HG03135 (cell line): ENCODE data around the gene ST6GALNAC3.
"Not testable (repeated sequence)": the region's sequence is repeated elsewhere in the genome, so short reads cannot be mapped to it uniquely, and the experiment has no call there.

ENCODE experiments used
- ATAC-seq: cut with Tn5 transposase; IDR thresholded peaks from one replicate; pipeline ENCODE4 v1.9.1; 2021; ENCODE audit warnings: mild to moderate bottlenecking, moderate library complexity; ENCODE audit not compliant: unreplicated experiment

The ST6GALNAC3 gene

GRCh38 chr1:76613886-76614285, 539.3 kb downstream of the ST6GALNAC3 start:
- no peak for ATAC-seq

DNA sequence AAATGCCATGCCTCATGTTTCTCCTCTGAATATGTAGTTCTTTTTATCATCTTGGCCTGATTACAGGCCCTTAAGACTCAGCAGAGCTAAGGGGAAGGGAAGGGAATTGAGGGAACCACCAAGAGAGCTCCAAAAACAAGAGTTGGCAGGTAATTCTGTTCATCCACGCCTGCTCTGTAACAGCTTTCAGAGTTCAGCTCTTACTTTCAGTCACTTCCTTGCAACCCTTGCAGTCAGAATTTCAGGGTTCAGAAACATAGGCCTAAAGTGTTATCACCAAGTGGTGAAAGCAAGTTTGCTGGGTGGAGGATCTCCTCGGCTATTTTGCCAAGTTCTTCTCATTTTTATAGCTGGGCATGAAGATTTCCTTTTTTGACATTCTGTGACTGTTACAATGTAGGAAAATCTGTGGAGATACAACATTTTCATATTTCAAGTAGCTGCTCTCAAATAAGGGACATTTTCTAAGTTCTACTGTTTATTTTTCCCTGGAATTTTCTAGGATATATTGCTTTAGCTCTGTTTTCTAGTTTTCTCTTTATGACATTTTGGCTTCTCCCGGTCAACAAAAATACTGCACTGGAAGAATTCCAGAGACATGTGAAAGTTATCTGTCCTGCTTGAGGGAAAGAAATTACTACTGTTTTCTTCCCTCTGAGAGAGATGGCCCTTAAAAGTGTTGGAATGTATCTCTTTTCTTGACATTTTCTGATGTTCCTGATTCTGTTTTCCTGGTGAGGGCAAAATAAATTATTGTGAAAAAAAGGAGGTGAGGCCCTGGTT, 540.9 kb downstream of the ST6GALNAC3 start:
- no peak for ATAC-seq

DNA sequence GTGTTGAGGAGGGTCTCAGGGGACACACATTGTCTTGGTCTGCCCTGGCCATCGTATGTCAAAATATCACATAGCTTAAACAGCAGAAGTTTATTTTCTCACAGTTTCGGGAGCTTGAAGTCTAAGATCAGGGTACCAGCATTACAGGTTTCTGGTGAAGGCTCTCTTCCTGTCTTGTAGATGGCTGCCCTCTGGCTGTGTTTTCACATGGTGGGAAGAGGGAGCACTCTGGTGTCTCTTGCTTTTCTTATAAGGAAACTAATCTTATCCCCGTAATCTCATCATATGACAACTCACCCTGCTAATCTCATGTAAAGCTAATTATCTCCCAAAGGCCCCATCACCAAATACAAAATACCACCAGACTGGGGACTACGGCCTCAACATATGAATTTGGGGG, 545.8 kb downstream of the ST6GALNAC3 start:
- ATAC-seq, result no peak

DNA sequence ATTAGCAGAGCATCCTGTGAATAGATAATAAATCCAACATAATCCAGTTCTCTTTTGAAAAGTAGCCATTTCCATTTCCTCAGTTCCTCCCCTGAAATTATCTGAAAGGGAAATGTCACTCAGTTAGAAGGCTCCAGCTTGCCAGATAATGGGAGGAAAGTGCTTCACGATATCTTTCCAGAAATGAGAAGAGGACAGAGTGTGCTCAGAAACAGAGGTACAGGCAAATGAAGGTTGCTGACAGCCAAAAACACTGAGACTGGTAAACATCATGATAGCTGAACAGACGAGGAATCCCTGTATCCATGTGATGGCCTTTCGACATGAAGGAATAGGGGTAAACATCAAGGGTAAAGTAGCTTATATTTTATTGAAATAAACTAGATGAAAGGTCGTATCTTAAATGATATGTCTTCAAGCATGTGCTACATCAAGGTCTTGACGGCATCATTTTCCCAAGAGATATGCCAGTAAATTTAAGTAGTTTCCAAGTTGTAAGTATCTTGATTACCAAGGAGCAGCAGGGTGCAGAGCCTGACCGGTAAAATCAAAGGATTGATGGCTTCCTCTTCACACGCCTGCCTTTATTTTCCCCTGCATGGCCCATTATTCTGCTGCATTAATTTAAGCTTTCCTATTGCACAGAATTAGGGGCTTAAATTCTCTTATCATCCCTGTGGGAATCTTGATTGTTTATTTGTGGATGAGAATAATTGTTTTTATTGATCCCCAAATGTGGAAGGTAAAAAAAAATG, 548.4 kb downstream of the ST6GALNAC3 start:
- ATAC-seq, result no peak

GRCh38 chr1:76625886-76626678, 551.5 kb downstream of the ST6GALNAC3 start:
- no peak for ATAC-seq

DNA sequence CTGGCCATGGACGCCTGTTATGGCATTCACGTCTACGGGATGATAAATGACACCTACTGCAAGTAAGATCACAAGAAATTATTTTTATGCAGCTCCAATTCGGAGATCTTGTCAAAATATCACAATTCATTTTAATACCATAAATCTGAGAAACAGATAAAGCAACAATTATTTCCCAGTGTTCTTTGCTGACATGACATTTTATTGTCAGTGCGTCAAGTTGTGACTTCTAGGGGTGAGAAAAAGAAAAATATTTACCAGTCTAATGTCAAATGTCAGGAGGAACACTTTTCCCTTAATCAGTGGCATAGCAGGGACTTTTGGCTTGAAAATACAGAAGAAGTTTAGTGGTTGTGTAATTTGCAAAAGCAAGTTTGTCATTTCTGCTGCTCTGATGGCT, 553.0 kb downstream of the ST6GALNAC3 start:
- ATAC-seq, result no peak

- ATAC-seq, result no peak
Measured at GRCh38 chr1:76627901-76628300, 553.4 kb downstream of the ST6GALNAC3 start.

GRCh38 chr1:76632136-76632535, 557.6 kb downstream of the ST6GALNAC3 start:
- ATAC-seq, result no peak

DNA sequence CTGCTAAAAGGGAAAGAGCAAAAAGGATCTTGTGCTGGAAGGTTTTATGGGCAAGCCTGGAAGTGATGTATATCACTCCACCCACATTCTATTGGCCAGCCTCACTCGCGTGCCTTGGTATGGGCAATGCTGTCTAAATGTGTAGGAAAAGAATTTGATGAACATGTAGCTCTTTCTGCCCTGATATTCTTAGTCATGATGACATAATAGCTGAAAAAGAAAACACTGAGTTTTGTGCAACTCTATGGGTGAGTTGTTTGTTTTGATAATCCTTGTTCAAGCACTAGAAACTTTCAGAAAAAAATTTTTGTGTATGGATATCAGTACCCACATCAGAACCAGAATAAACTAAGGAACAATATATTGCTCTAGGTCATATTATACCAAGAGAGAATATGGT, 561.2 kb downstream of the ST6GALNAC3 start:
- no peak for ATAC-seq

DNA sequence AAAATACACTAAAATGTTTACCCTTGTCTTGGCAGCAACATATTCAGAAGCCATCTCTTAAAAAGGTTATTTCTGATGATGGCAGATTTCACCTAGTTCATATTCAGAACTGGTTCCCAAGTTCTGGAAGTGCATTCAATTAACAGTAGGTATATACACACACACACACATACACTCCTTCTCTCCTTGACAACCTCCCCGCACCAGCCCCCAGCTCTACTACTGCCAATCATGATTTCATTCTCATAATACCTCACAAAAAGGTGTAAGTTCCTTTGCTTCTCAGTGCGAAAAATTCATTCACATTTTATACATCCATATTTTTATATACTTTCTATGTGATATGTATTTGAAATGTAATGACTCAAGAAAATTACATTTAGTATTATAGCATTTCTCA, 564.6 kb downstream of the ST6GALNAC3 start:
- ATAC-seq, result no peak

GRCh38 chr1:76640092-76640491, 565.5 kb downstream of the ST6GALNAC3 start:
- ATAC-seq, result no peak

- no peak for ATAC-seq
Measured at GRCh38 chr1:76640723-76641122, 566.2 kb downstream of the ST6GALNAC3 start.

DNA sequence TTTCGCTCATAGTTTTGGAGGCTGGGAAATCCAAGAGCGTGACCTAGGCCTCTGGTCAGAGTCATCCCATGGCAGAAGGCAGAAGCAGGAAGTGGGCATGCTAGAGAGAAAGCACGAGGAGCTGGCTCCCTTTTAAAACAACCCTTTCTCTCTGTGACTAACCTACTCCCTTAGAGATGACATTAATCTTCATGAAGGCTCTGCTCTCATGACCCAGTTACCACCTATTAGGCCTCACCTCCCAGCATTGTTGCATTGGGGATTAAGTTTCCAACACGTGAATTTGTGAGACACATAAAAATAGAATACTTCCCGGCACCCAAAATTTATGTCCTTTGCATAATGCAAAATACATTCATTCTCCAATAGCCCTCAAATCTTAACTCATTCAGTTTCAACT, 569.6 kb downstream of the ST6GALNAC3 start:
- ATAC-seq, result no peak

DNA sequence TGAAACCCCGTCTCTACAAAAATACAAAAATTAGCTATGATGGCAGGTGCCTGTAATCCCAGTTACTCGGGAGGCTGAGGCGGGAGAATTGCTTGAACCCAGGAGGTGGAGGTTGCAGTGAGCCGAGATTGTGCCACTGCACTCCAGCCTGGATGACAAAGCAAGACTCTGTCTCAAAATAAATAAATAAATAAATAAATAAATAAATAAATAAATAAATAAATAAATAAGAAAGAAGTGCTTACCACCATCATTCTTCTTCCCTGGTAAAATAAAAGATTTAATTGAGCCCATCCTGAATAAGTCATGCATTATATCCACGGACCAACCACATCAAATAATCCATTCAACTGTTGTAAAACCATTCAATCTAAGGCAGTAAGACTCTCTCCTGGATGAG, 578.3 kb downstream of the ST6GALNAC3 start:
- not testable (repeated sequence) for ATAC-seq

DNA sequence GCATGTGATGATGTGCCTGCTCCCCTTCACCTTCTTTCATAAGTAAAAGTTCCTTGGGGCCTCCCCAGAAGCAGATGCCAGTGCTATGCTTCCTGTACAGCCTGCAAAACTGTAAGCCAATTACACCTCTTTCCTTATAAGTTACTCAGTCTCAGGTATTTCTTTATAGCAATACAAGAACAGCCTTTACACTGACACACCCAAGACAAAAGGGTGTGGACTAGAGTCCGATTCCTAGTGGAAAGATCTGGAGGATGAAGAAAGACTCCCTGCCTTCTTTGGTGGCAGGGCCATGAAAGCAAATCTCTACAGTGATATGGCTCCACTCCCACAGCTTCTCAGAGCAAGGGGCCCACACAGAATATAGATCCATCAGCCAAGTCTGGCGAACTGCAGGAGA, 583.1 kb downstream of the ST6GALNAC3 start:
- ATAC-seq, result no peak

DNA sequence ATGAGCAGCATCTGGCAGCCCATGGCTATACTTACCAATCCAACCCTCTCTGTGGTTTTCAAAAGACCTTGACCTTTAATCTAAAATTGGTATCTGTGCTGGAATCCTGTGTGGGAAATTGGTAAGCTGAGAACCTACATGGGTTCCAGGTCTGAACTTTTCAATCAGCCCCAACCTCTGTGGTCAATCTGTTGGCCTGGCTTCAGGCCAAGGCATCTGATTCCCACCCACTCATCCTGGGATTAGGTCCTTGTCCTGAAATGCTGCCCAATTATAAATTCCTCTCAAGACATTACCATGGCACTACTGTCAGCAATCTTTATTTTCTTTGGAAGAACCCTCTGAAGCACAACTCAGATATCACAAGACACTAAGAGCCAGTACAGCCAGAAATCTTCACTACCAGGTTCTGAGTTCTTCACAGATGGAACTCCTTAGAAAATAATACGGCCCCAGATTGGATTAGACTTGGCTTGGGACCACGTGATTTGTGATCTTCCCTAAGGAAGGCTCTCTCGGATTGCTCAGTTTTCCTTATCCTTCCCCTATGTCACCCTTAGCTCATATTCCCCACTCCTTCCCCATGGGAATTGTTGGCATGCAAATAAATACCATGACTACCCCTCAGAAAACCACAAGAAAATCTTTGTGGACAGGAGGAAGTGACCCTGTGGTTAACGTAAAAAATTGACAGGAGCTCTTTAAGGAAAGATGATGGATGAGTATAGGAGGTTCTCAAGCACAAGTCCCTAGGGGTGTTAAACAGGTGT, 584.8 kb downstream of the ST6GALNAC3 start:
- ATAC-seq, result no peak

GRCh38 chr1:76661531-76661930, 587.0 kb downstream of the ST6GALNAC3 start:
- ATAC-seq, result no peak

DNA sequence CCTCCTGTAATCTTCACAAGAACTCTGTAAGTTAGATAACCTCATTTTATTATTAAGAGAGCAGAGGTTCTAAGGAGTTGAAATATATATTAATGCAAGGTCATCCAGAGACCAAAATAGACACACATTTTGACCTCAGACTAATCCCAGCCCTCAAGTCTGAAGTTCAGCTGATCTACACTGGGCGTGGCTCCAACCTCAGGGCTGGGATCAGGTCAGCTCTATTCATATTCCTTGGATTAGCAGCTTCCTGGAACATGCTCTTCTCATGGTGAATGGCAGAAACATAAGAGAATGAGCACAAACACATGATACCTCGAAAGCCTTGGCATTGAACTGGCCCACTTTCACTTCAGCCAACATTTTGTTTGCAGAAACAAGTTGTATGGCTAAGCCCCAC, 592.0 kb downstream of the ST6GALNAC3 start:
- ATAC-seq, result no peak

DNA sequence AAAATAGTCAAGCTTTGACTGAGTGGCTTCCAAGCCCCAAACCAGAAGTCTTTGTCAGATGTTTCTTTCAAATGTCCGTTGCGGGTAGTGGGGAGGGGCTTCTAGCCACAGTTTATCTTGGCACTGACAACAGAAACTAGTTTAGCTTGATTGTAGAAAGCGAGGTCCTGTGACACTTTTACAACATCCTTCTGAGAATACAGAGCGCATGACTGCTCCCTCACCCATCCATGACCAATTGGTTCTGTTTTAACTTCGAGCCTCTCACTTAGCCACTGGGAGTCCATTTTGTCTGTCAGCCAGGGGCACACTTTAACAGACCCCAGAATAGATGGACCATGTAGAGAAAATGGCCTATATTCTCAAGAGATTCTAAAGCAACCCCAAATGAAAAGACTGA, 593.5 kb downstream of the ST6GALNAC3 start:
- ATAC-seq, result peak; percentile 94

DNA sequence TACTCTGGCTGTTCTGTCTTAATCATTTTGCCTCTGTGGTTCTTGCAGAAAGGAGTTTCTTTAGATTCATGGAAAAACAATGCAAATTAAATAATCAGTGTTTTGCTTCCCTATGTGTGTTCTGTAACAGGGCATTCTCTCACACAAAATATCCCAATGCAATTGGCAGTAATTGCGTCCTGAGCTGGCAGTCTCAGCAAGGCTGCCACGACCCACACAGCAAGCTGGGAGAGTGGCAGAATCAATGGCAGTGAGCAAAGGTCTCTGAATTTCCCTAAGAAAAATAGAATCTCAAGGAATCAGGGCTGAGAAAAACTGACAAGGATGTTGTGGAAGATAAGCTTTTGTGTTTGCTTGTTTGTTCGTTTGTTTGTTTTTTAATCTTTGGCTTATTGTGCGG, 594.6 kb downstream of the ST6GALNAC3 start:
- ATAC-seq, result no peak
